Neural progenitor cell (in vitro differentiated cells): ENCODE data around the gene UBE3C. TPM values are rescaled to one million over a fixed set of nuclear protein-coding genes. Genes with fewer than 3 reads are reported as not detected.

ENCODE experiments used
- DNase-seq: peaks from one replicate; pipeline ENCODE4 v3.0.0-alpha.2; 2016; ENCODE audit warnings: low spot score
- H2AFZ ChIP-seq: fragments of 200-600 bp; sonication (generic); replicated peaks from 2 replicates; pipeline ENCODE4 v1.6.1; 2016; ENCODE audit warnings: antibody characterized with exemption
- H3F3A ChIP-seq: fragments of 200-600 bp; sonication (generic); 2 replicates; pipeline ENCODE4 v1.6.1; 2016; ENCODE audit warnings: antibody characterized with exemption, low read depth
- H3K27ac ChIP-seq: fragments of 200-600 bp; sonication (generic); 2 replicates; pipeline ENCODE4 v1.5.1; 2016; ENCODE audit warnings: mild to moderate bottlenecking
- H3K27me3 ChIP-seq: fragments of 200-600 bp; sonication (generic); 2 replicates; pipeline ENCODE4 v1.6.1; 2016; ENCODE audit warnings: mild to moderate bottlenecking, moderate library complexity
- H3K36me3 ChIP-seq: fragments of 200-600 bp; sonication (generic); 2 replicates; pipeline ENCODE4 v1.5.1; 2016
- H3K4me1 ChIP-seq: fragments of 200-600 bp; sonication (generic); 2 replicates; pipeline ENCODE4 v1.6.1; 2016; ENCODE audit warnings: mixed run types
- H3K4me2 ChIP-seq: fragments of 200-600 bp; sonication (generic); 2 replicates; pipeline ENCODE4 v1.6.1; 2016
- H3K4me3 ChIP-seq: fragments of 200-600 bp; sonication (generic); 2 replicates; pipeline ENCODE4 v1.5.1; 2016
- H3K79me2 ChIP-seq: fragments of 200-600 bp; sonication (generic); 2 replicates; pipeline ENCODE4 v1.6.1; 2016; ENCODE audit warnings: low read depth
- H3K9ac ChIP-seq: fragments of 200-600 bp; sonication (generic); 2 replicates; pipeline ENCODE4 v1.6.1; 2016
- H3K9me3 ChIP-seq: fragments of 200-600 bp; sonication (generic); 2 replicates; pipeline ENCODE4 v1.5.1; 2016; ENCODE audit warnings: low read depth
- H4K20me1 ChIP-seq: fragments of 200-600 bp; sonication (generic); 2 replicates; pipeline ENCODE4 v1.6.1; 2016; ENCODE audit warnings: low read depth
- H3K27ac Mint-ChIP-seq: 3 replicates; pipeline ENCODE4 v1.8.0; 2021; ENCODE audit warnings: mixed read lengths
- H3K27me3 Mint-ChIP-seq: 2 replicates; pipeline ENCODE4 v1.8.0; 2022; ENCODE audit warnings: low read depth, mild to moderate bottlenecking, inconsistent platforms, moderate library complexity, mixed read lengths; ENCODE audit not compliant: insufficient read depth
- H3K36me3 Mint-ChIP-seq: 3 replicates; pipeline ENCODE4 v1.8.0; 2021; ENCODE audit warnings: mixed read lengths
- H3K4me1 Mint-ChIP-seq: 3 replicates; pipeline ENCODE4 v1.8.0; 2021; ENCODE audit warnings: mixed read lengths
- H3K4me3 Mint-ChIP-seq: 3 replicates; pipeline ENCODE4 v1.8.0; 2021; ENCODE audit warnings: mild to moderate bottlenecking, moderate library complexity, mixed read lengths
- H3K9me3 Mint-ChIP-seq: 3 replicates; pipeline ENCODE4 v1.8.0; 2020; ENCODE audit warnings: mixed read lengths
- EZH2 ChIP-seq: fragments of 200-600 bp; sonication (generic); IDR thresholded peaks from 2 replicates; pipeline ENCODE4 v1.6.1; 2017; ENCODE audit warnings: antibody characterized with exemption, mild to moderate bottlenecking, moderate library complexity
- EZH2phosphoT487 ChIP-seq: fragments of 200-600 bp; sonication (generic); IDR thresholded peaks from 2 replicates; pipeline ENCODE4 v1.6.1; 2017; ENCODE audit warnings: antibody characterized with exemption
- total RNA-seq: library from RNA; depleted of rRNA; stranded (reverse); fragments of >200 nt; gene quantifications from 2 replicates; pipeline ENCODE4 v1.2.3, GENCODE V29; 2015; ENCODE audit warnings: low replicate concordance
- TF ChIP-seq, protein P1 (sequence below): fragments of 200-600 bp; sonication (generic); IDR thresholded peaks from 2 replicates; pipeline ENCODE4 v1.5.1; 2017; ENCODE audit warnings: antibody characterized with exemption, mild to moderate bottlenecking

UBE3C gene
- total RNA-seq, 1 donor from 2014 or later = 65.9 TPM

DNA sequence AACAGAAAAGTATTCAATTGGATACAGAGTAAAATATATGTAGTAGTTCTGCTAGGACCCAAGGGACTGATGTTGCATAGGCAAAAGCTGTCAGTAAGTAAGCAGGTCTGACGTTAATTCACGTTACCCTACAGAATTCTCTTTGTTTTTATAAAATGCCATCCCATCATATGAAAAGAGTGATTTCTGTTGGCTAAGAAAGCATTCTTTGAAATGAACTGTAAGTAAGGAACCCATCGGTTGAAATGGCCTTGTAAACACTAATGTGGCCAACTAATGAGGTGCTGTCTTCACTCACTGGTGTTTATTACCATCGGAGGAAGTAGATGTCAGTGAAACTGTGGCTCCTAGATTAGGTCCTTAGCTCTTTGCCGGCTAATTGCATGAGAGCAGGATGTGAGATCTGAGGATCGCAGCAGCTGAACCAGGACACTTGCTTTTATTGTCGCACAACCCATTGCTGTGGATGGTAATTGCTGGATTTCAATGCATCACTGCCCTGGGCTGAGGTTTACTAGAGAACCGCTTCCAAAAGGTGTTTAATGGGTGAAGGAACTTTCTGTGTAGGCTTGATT is 49.5 kb downstream of the UBE3C start:
- Mint-ChIP-seq H3K36me3 (peaks cover 42% of the 10 kb centered on the region), H3K4me3 (no peak overlapping the region), H3K27ac (no peak overlapping the region), H3K4me1 (no peaks in the 10 kb centered on the region), H3K9me3 (no peaks in the 10 kb centered on the region), H3K27me3 (peaks cover 6% of the 10 kb centered on the region)
- Histone ChIP-seq H3K4me3 (no peak overlapping the region), H3K4me1 (no peaks in the 10 kb centered on the region), H3K9me3 (no peaks in the 10 kb centered on the region), H3K27me3 (no peaks in the 10 kb centered on the region), H2AFZ (no peak overlapping the region), H3K36me3 (peaks cover 18% of the 10 kb centered on the region), H3F3A (no peaks in the 10 kb centered on the region), H3K9ac (no peak overlapping the region), H3K79me2 (peaks cover under 1% of the 10 kb centered on the region), H3K27ac (no peak overlapping the region), H3K4me2 (no peak overlapping the region), H4K20me1 (peaks cover 4% of the 10 kb centered on the region)
- TF ChIP-seq, protein P1, sequence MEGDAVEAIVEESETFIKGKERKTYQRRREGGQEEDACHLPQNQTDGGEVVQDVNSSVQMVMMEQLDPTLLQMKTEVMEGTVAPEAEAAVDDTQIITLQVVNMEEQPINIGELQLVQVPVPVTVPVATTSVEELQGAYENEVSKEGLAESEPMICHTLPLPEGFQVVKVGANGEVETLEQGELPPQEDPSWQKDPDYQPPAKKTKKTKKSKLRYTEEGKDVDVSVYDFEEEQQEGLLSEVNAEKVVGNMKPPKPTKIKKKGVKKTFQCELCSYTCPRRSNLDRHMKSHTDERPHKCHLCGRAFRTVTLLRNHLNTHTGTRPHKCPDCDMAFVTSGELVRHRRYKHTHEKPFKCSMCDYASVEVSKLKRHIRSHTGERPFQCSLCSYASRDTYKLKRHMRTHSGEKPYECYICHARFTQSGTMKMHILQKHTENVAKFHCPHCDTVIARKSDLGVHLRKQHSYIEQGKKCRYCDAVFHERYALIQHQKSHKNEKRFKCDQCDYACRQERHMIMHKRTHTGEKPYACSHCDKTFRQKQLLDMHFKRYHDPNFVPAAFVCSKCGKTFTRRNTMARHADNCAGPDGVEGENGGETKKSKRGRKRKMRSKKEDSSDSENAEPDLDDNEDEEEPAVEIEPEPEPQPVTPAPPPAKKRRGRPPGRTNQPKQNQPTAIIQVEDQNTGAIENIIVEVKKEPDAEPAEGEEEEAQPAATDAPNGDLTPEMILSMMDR = no peak
- TF ChIP-seq EZH2phosphoT487 (no peak), EZH2 (no peak)
- no peak for DNase-seq

DNA sequence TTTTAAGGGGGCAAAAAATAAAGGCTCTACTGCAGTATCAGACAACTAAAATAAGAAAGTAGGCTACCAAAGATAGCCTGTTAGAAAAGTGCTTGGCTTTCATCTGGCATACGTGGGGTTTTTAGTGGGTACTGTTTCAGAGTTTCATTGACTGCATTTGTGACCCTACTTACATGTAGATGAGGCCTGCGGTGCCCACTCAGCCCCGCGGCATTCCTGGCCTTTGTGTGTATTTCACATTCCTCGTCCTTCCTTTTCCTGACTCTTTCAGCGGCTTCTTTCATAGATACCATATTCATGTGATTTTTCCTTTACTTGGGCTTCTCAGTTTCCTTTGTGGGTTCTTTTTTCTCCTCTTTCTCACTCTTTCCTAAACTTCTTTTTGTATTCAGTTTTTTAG is 50.7 kb downstream of the UBE3C start:
- H3K27ac Mint-ChIP-seq = no peak overlapping the region
- Histone ChIP-seq H3K79me2 (peaks cover 6% of the 10 kb centered on the region), H3K9ac (no peak overlapping the region), H3K4me1 (no peaks in the 10 kb centered on the region), H3K4me2 (no peak overlapping the region), H3K9me3 (no peaks in the 10 kb centered on the region), H3K27me3 (no peaks in the 10 kb centered on the region), H3K36me3 (peaks cover 20% of the 10 kb centered on the region), H3K4me3 (no peak overlapping the region), H2AFZ (no peak overlapping the region), H3K27ac (no peak overlapping the region), H4K20me1 (peaks cover 7% of the 10 kb centered on the region), H3F3A (no peaks in the 10 kb centered on the region)
- peaks cover 1% of the 10 kb centered on the region for H3K9me3 Mint-ChIP-seq
- no peaks in the 10 kb centered on the region for H3K4me1 Mint-ChIP-seq
- peaks cover 6% of the 10 kb centered on the region for H3K27me3 Mint-ChIP-seq
- TF ChIP-seq EZH2 (no peak), EZH2phosphoT487 (no peak)
- TF ChIP-seq, protein P1 = no peak
- peaks cover 45% of the 10 kb centered on the region for H3K36me3 Mint-ChIP-seq
- H3K4me3 Mint-ChIP-seq = no peak overlapping the region
- DNase-seq = peak; percentile 12

DNA sequence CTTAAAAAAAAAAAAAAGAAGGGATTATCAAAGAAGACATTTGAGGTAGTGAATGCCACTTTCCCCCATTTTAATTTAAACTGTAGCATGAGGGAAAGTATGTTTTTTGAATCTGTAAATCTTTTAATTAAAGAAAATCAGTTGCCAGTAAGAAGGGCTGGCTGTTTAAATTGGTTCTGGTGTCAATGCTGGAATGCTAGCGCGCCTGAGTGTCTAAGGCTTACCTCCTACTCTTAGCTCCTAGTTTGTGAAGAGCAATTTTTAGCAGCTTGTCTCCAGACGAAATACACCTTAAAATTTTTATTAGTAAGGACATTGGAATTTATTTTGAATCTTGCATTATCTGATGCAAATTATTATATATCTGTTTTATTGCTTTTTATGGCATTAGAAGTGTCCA is 54.1 kb downstream of the UBE3C start:
- Mint-ChIP-seq H3K27me3 (peaks cover 6% of the 10 kb centered on the region), H3K9me3 (peaks cover 5% of the 10 kb centered on the region), H3K36me3 (peaks cover 55% of the 10 kb centered on the region), H3K4me3 (no peak overlapping the region), H3K4me1 (no peaks in the 10 kb centered on the region), H3K27ac (no peak overlapping the region)
- Histone ChIP-seq H3F3A (no peaks in the 10 kb centered on the region), H2AFZ (no peak overlapping the region), H3K4me2 (no peak overlapping the region), H3K9ac (no peak overlapping the region), H4K20me1 (peaks cover 4% of the 10 kb centered on the region), H3K79me2 (peaks cover 6% of the 10 kb centered on the region), H3K4me3 (no peak overlapping the region), H3K9me3 (no peaks in the 10 kb centered on the region), H3K4me1 (no peaks in the 10 kb centered on the region), H3K27ac (no peak overlapping the region), H3K36me3 (peaks cover 10% of the 10 kb centered on the region), H3K27me3 (no peaks in the 10 kb centered on the region)
- no peak for DNase-seq
- TF ChIP-seq, protein P1 = no peak
- TF ChIP-seq EZH2phosphoT487 (no peak), EZH2 (no peak)
